ENCODE results near the gene PUS1. TPM values are rescaled to one million over a fixed set of nuclear protein-coding genes. Genes with fewer than 3 reads are reported as not detected.
"Not testable (repeated sequence)": the region's sequence is repeated elsewhere in the genome, so short reads cannot be mapped to it uniquely, and the experiment has no call there.

PUS1 gene
- total and polyA plus RNA-seq, 2 of the 8 experiments (the other 6 are each of a cell fraction or from before 2014, with no cell fraction given), result 48.1 to 81.2 TPM

- peaks cover 4 to 51% (median 15%) of the 10 kb centered on the region in 4 experiments; a peak in 5 of 8 replicates for H3K36me3 ChIP-seq (ENCODE audit: control insufficient read depth in 2 of 4, insufficient read depth in 4 of 4, low read length in 3 of 4)
These were observed 56.4 kb downstream of the PUS1 start for GRCh38 chr12:131985510-131985875.

More at GRCh38 chr12:131985510-131985875, 56.4 kb downstream of the PUS1 start:
- FAIRE-seq; H2BK120ac ChIP-seq (replicated peaks; ENCODE audit: low read depth, low read length); H2BK12ac ChIP-seq (ENCODE audit: low read depth, low read length); H3K4me3 ChIP-seq (ENCODE audit: extremely low read depth in 1 of 4, insufficient read depth in 2 of 4, low read depth in 3 of 4, low read length in 4 of 4); H2BK15ac ChIP-seq (ENCODE audit: low read length); H2AK5ac ChIP-seq (ENCODE audit: low read depth, low read length); H3K27me3 ChIP-seq (replicated peaks in 1 of 4; ENCODE audit: control insufficient read depth in 3 of 4, extremely low read depth in 1 of 4, insufficient read depth in 3 of 4, low read length in 3 of 4); H4K8ac ChIP-seq (ENCODE audit: extremely low read depth, insufficient read depth, low read length); H3K4ac ChIP-seq (replicated peaks; ENCODE audit: insufficient read length, low read depth, low read length); H3K23me2 ChIP-seq (ENCODE audit: low read depth, low read length); H3K79me2 ChIP-seq (ENCODE audit: control insufficient read depth in 1 of 2, insufficient read depth in 2 of 2, low read length in 2 of 2); CTCF ChIA-PET (ENCODE audit: partially characterized antibody); H2AFZ ChIP-seq (ENCODE audit: low read length); H3K4me2 ChIP-seq (ENCODE audit: insufficient read depth in 1 of 2, low read depth in 2 of 2, low read length in 2 of 2); H3K14ac ChIP-seq (ENCODE audit: insufficient read length); H3K56ac ChIP-seq (replicated peaks; ENCODE audit: insufficient read length, low read depth, low read length); H3K9me3 ChIP-seq (ENCODE audit: insufficient read depth in 2 of 2, low read depth in 1 of 2, low read length in 1 of 2); H3K18ac ChIP-seq (ENCODE audit: extremely low read depth, low read length); H3K27ac ChIP-seq (ENCODE audit: low read depth, low read length); H4K20me1 ChIP-seq (replicated peaks in 1 of 2; ENCODE audit: control insufficient read depth in 1 of 2, insufficient read depth in 2 of 2, low read length in 2 of 2); H4K5ac ChIP-seq (ENCODE audit: insufficient read length, low read depth, low read length); H3K79me1 ChIP-seq (ENCODE audit: low read depth, low read length); POLR2A ChIA-PET (ENCODE audit: partially characterized antibody); H3K23ac ChIP-seq (ENCODE audit: insufficient read length); H2BK20ac ChIP-seq (ENCODE audit: low read length); H4K91ac ChIP-seq (replicated peaks; ENCODE audit: insufficient read length, low read length); H3K9ac ChIP-seq (replicated peaks in 1 of 4; ENCODE audit: extremely low read depth in 1 of 4, low read depth in 3 of 4, low read length in 3 of 4): not testable (repeated sequence)
- WGBS, 2 experiments (ENCODE audit: extremely low coverage in 1 of 2, insufficient coverage in 1 of 2, insufficient read length in 1 of 2, insufficient replicate concordance in 2 of 2, low coverage in 1 of 2, low lambda C conversion rate in 2 of 2, missing lambda C conversion rate in 1 of 2), result 92% methylated on average over 11 of the region's 11 CpGs; no CpG with 5 or more reads in 1 of the 2 experiments
- peaks cover 4 to 17% (median 14%) of the 10 kb centered on the region in 4 experiments for H3K4me1 ChIP-seq (replicated peaks in 1 of 4; ENCODE audit: control insufficient read depth in 3 of 4, insufficient read depth in 4 of 4, low read length in 3 of 4)
- 0 out of 2 replicates have a peak overlapping the region, but pooled peaks have one; percentile 44 for H2BK5ac ChIP-seq (ENCODE audit: low read depth, low read length)
- DNase-seq (ENCODE audit: low read depth in 1 of 2, low spot score in 2 of 2), result peak in 1 of 2 experiments; percentile 38
